Measurements from ENCODE around the gene NCOA5.

Gene NCOA5

GRCh38 chr20:46065006-46065405 is 24.8 kb downstream of the NCOA5 start:
- H3K27ac ChIP-seq = no peak overlapping the region
- TF ChIP-seq ZFX (IDR thresholded peaks at IDR 0.05) (no peak), CTCF (conservative IDR thresholded peaks at IDR 0.05) (no peak)

- no peak overlapping the region for H3K27ac ChIP-seq
- TF ChIP-seq CTCF (conservative IDR thresholded peaks at IDR 0.05) (no peak), ZFX (IDR thresholded peaks at IDR 0.05) (no peak)
These were observed 26.1 kb downstream of the NCOA5 start for GRCh38 chr20:46063652-46064054.

GRCh38 chr20:46063151-46063550 is 26.6 kb downstream of the NCOA5 start:
- no peak overlapping the region for H3K27ac ChIP-seq
- TF ChIP-seq CTCF (conservative IDR thresholded peaks at IDR 0.05) (no peak), ZFX (IDR thresholded peaks at IDR 0.05) (no peak)

GRCh38 chr20:46062621-46063020 is 27.1 kb downstream of the NCOA5 start:
- no peak for TF ChIP-seq CTCF (conservative IDR thresholded peaks at IDR 0.05)
- TF ChIP-seq ZFX (IDR thresholded peaks at IDR 0.05) = no peak
- H3K27ac ChIP-seq = no peak overlapping the region

GRCh38 chr20:46062151-46062550 is 27.6 kb downstream of the NCOA5 start:
- no peak overlapping the region for H3K27ac ChIP-seq
- TF ChIP-seq ZFX (IDR thresholded peaks at IDR 0.05) = no peak
- TF ChIP-seq CTCF (conservative IDR thresholded peaks at IDR 0.05) = no peak

GRCh38 chr20:46060975-46061374 is 28.8 kb downstream of the NCOA5 start:
- TF ChIP-seq CTCF (conservative IDR thresholded peaks at IDR 0.05) (no peak), ZFX (IDR thresholded peaks at IDR 0.05) (no peak)
- no peak overlapping the region for H3K27ac ChIP-seq

- H3K27ac ChIP-seq = no peak overlapping the region
- TF ChIP-seq ZFX (IDR thresholded peaks at IDR 0.05) (no peak), CTCF (conservative IDR thresholded peaks at IDR 0.05) (no peak)
These were observed 29.4 kb downstream of the NCOA5 start for GRCh38 chr20:46060301-46060881.
